ENCODE data around the gene COMT.

COMT gene

GRCh38 chr22:19936513-19936912, 5.1 kb upstream of the COMT start:
- no peak for TF ChIP-seq EZH2phosphoT487 (IDR thresholded peaks at IDR 0.05; ENCODE audit: borderline replicate concordance)
- TF ChIP-seq, protein P1, sequence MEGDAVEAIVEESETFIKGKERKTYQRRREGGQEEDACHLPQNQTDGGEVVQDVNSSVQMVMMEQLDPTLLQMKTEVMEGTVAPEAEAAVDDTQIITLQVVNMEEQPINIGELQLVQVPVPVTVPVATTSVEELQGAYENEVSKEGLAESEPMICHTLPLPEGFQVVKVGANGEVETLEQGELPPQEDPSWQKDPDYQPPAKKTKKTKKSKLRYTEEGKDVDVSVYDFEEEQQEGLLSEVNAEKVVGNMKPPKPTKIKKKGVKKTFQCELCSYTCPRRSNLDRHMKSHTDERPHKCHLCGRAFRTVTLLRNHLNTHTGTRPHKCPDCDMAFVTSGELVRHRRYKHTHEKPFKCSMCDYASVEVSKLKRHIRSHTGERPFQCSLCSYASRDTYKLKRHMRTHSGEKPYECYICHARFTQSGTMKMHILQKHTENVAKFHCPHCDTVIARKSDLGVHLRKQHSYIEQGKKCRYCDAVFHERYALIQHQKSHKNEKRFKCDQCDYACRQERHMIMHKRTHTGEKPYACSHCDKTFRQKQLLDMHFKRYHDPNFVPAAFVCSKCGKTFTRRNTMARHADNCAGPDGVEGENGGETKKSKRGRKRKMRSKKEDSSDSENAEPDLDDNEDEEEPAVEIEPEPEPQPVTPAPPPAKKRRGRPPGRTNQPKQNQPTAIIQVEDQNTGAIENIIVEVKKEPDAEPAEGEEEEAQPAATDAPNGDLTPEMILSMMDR (conservative IDR thresholded peaks at IDR 0.05; ENCODE audit: low read length), result no peak
- Histone ChIP-seq H3K4me1 (ENCODE audit: insufficient read depth, low read length, poor library complexity, severe bottlenecking) (peaks cover 8% of the 10 kb centered on the region), H3K79me2 (ENCODE audit: insufficient read depth, low read length) (peaks cover 15% of the 10 kb centered on the region)

DNA sequence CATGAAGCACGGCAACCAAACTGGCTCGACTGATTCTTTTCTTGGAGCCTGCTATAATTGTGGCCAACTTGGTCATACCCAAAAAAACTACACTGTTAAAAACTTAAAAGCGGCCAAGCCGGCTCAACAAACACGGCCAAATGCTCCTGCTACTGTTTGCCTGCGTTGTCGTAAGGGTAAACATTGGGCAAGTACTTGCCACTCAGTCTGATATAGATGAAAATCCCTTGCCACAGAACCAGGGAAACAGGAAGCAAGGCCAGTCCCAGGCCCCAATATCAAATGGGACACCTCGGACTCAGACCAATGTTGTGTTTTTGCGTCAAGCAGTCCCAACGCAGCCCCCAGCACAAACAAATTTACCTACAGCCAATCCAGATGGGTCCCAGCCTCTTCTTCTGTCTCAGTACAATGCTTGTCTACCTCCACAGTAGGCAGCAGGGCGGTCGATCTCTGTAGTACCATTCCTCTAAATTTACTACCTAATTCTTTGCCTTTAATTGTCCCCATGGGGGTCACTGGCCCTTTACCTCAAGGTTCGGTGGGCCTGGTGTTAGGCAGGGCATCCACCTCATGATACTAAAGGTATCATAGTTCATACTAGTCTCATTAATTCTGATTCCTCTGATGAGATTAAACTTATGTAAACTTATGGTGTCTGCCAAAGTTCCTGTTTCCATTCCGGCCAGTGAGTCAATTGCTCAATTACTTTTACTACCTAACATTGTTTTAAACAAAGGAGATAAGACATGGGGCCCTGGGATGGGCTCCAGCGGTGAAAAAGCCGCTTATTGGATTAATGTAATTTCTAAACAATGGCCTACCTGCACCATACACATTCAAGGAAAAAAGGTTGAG, 3.7 kb upstream of the COMT start:
- no peaks in the 10 kb centered on the region for H3K9me3 ChIP-seq (ENCODE audit: insufficient read depth, low read depth, low read length)
- H3K27me3 ChIP-seq (ENCODE audit: insufficient read depth, low read length, poor library complexity, severe bottlenecking), result peaks cover 7% of the 10 kb centered on the region
- no peak overlapping the region for H3K4me3 ChIP-seq (ENCODE audit: low read length, poor library complexity, severe bottlenecking)
- H3K79me2 ChIP-seq (ENCODE audit: insufficient read depth, low read length), result peaks cover 28% of the 10 kb centered on the region
- H3K9me2 ChIP-seq (replicated peaks; ENCODE audit: low read depth, low read length), result no peaks in the 10 kb centered on the region
- no peak overlapping the region for H3K4me2 ChIP-seq (ENCODE audit: low read depth, low read length, poor library complexity, severe bottlenecking)
- no peaks in the 10 kb centered on the region for H3F3A ChIP-seq (ENCODE audit: low read depth)
- no peak overlapping the region for H2AFZ ChIP-seq (ENCODE audit: low read length)
- no peak overlapping the region for H3K9ac ChIP-seq (ENCODE audit: low read depth, low read length, poor library complexity, severe bottlenecking)
- H3K36me3 ChIP-seq (ENCODE audit: insufficient read depth, low read length), result no peaks in the 10 kb centered on the region
- no peak for TF ChIP-seq EZH2phosphoT487 (IDR thresholded peaks at IDR 0.05; ENCODE audit: borderline replicate concordance)
- TF ChIP-seq, protein P1 (conservative IDR thresholded peaks at IDR 0.05; ENCODE audit: low read length), result no peak
- no peaks in the 10 kb centered on the region for H4K20me1 ChIP-seq (ENCODE audit: insufficient read depth, low read length, poor library complexity, severe bottlenecking)
- peaks cover 11% of the 10 kb centered on the region for H3K4me1 ChIP-seq (ENCODE audit: insufficient read depth, low read length, poor library complexity, severe bottlenecking)

More at GRCh38 chr22:19936513-19936912, 5.1 kb upstream of the COMT start:
- Histone ChIP-seq H3K4me3 (ENCODE audit: low read length, poor library complexity, severe bottlenecking) (no peak overlapping the region), H3F3A (ENCODE audit: low read depth) (no peaks in the 10 kb centered on the region), H3K9ac (ENCODE audit: low read depth, low read length, poor library complexity, severe bottlenecking) (no peak overlapping the region), H3K36me3 (ENCODE audit: insufficient read depth, low read length) (no peaks in the 10 kb centered on the region), H3K27me3 (ENCODE audit: insufficient read depth, low read length, poor library complexity, severe bottlenecking) (no peaks in the 10 kb centered on the region), H4K20me1 (ENCODE audit: insufficient read depth, low read length, poor library complexity, severe bottlenecking) (no peaks in the 10 kb centered on the region), H3K4me2 (ENCODE audit: low read depth, low read length, poor library complexity, severe bottlenecking) (no peak overlapping the region), H3K9me3 (ENCODE audit: insufficient read depth, low read depth, low read length) (no peaks in the 10 kb centered on the region), H3K9me2 (replicated peaks; ENCODE audit: low read depth, low read length) (no peaks in the 10 kb centered on the region), H2AFZ (ENCODE audit: low read length) (no peak overlapping the region)

DNA sequence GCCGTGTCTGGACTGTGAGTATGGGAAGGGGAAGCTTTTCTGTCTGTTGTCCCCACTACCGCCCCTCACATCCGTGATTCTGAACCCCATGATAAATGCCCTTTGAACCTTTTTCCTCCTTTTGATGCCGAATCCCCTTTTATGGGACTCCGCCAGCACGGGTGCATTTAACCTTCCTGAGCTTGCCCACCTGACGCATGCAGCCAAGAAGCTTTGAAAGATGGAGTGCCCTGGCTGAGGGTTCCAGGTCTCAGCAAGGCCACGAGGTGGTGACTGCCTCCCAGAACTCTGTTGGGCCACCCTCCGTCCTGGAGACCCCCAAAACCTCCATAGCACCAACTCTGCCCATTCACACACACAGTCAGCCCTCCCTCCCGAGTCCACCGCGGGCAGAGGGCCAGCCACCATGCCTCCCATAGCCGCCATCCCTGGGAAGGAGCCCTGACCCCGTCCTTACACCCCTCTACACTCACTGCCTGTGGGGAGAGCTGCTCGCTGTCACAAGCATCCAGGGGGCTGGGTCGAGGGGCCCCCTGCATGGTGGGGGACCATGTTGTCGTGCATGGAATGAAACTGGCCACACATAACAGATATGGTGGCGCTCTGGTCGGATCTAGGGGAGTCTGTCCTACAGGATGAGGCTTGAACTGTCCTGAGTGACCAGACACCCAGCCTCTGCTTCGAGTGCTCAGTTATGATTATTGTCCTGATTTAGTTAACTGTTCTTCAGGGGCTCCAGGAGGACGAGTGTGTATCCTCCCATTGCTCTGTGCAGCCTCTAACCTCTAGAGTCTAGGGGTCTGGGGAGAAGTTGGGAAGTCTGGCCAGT, 822 bp upstream of the COMT start:
- Histone ChIP-seq H3F3A (ENCODE audit: low read depth) (0 out of 2 replicates have a peak, but pooled peaks cover 4% of the 10 kb centered on the region), H3K4me2 (ENCODE audit: low read depth, low read length, poor library complexity, severe bottlenecking) (peak overlapping the region; percentile 99), H3K9me2 (replicated peaks; ENCODE audit: low read depth, low read length) (no peaks in the 10 kb centered on the region), H4K20me1 (ENCODE audit: insufficient read depth, low read length, poor library complexity, severe bottlenecking) (peaks cover 4% of the 10 kb centered on the region), H3K4me1 (ENCODE audit: insufficient read depth, low read length, poor library complexity, severe bottlenecking) (peaks cover 32% of the 10 kb centered on the region), H3K36me3 (ENCODE audit: insufficient read depth, low read length) (no peaks in the 10 kb centered on the region), H3K4me3 (ENCODE audit: low read length, poor library complexity, severe bottlenecking) (peak overlapping the region; percentile 89), H3K79me2 (ENCODE audit: insufficient read depth, low read length) (peaks cover 57% of the 10 kb centered on the region), H3K9ac (ENCODE audit: low read depth, low read length, poor library complexity, severe bottlenecking) (peak overlapping the region; percentile 99), H3K9me3 (ENCODE audit: insufficient read depth, low read depth, low read length) (no peaks in the 10 kb centered on the region), H2AFZ (ENCODE audit: low read length) (peak overlapping the region; percentile 87), H3K27me3 (ENCODE audit: insufficient read depth, low read length, poor library complexity, severe bottlenecking) (peaks cover 7% of the 10 kb centered on the region)
- TF ChIP-seq, protein P1 (conservative IDR thresholded peaks at IDR 0.05; ENCODE audit: low read length), result no peak
- no peak for TF ChIP-seq EZH2phosphoT487 (IDR thresholded peaks at IDR 0.05; ENCODE audit: borderline replicate concordance)

All from Loucy (cell line).